IMR-90 (cell line): ENCODE data around the gene TMTC1. TPM values are rescaled to one million over a fixed set of nuclear protein-coding genes. Genes with fewer than 3 reads are reported as not detected.

Experiments
- ATAC-seq: fragments of 200-7000 bp; cut with Tn5 transposase; 2 replicates; pipeline ENCODE4 v1.9.1; 2020; ENCODE audit warnings: low read depth, mild to moderate bottlenecking, moderate library complexity
- BruUV-seq: library from RNA; stranded (reverse); fragments of 400-500 nt; replicated peaks from 2 replicates; lab custom pipeline; 2021; lab: Mats Ljungman, UMichigan
- CTCF ChIA-PET: fragments of 300-600 bp; formaldehyde crosslinking; extraction: SDS; loops from one replicate; lab custom pipeline; 2021; ENCODE audit warnings: antibody characterized with exemption; lab: Yijun Ruan, JAX
- POLR2A ChIA-PET: fragments of 300-600 bp; sonication (Branson Sonifier 250); formaldehyde crosslinking; loops from one replicate; lab custom pipeline; 2022; ENCODE audit warnings: antibody characterized with exemption; ENCODE audit not compliant: unreplicated experiment; lab: Charles Lee
- DNase-seq: peaks from one replicate; pipeline ENCODE4 v3.0.0; 2013
- H2AFZ ChIP-seq: replicated peaks from 2 replicates; pipeline ENCODE3; 2013; ENCODE audit warnings: low read length, mild to moderate bottlenecking; ENCODE audit not compliant: poor library complexity
- H2AK5ac ChIP-seq: 2 replicates; pipeline ENCODE4 v1.6.1; 2013; ENCODE audit warnings: low read depth, low read length, inconsistent platforms
- H2AK9ac ChIP-seq: replicated peaks from 2 replicates; pipeline ENCODE3; 2013; ENCODE audit warnings: mild to moderate bottlenecking, low read depth, low read length, moderate library complexity; ENCODE audit not compliant: poor library complexity
- H2BK120ac ChIP-seq: 2 replicates; pipeline ENCODE4 v1.6.1; 2013; ENCODE audit warnings: low read depth, low read length, inconsistent platforms
- H2BK15ac ChIP-seq: 3 replicates; pipeline ENCODE4 v1.6.1; 2013; ENCODE audit warnings: low read depth, low read length, inconsistent platforms
- H2BK20ac ChIP-seq: 2 replicates; pipeline ENCODE4 v1.6.1; 2013; ENCODE audit warnings: low read depth, mild to moderate bottlenecking, inconsistent platforms, low read length, moderate library complexity
- H2BK5ac ChIP-seq: 2 replicates; pipeline ENCODE4 v1.6.1; 2013; ENCODE audit warnings: mild to moderate bottlenecking, low read depth, low read length, inconsistent platforms; ENCODE audit not compliant: poor library complexity, severe bottlenecking
- H3K14ac ChIP-seq: replicated peaks from 2 replicates; pipeline ENCODE4 v1.6.1; 2013; ENCODE audit warnings: low read depth, low read length, inconsistent platforms
- H3K18ac ChIP-seq: 2 replicates; pipeline ENCODE4 v1.6.1; 2013; ENCODE audit warnings: low read depth, low read length, control low read depth
- H3K23ac ChIP-seq: 2 replicates; pipeline ENCODE4 v1.6.1; 2013; ENCODE audit warnings: low read depth, low read length, inconsistent platforms
- H3K27ac ChIP-seq: 2 replicates; pipeline ENCODE4 v1.5.1; 2013; ENCODE audit warnings: mild to moderate bottlenecking, control low read depth, low read length; ENCODE audit not compliant: insufficient read depth
- H3K27me3 ChIP-seq: 2 replicates; pipeline ENCODE4 v1.6.1; 2013; ENCODE audit warnings: low read length; ENCODE audit not compliant: control insufficient read depth, insufficient read depth
- H3K36me3 ChIP-seq: 2 replicates; pipeline ENCODE4 v1.6.1; 2013; ENCODE audit warnings: low read length, mixed read lengths; ENCODE audit not compliant: control insufficient read depth, insufficient read depth
- H3K4ac ChIP-seq: 2 replicates; pipeline ENCODE4 v1.6.1; 2013; ENCODE audit warnings: low read depth, low read length, inconsistent platforms
- H3K4me1 ChIP-seq: 2 replicates; pipeline ENCODE4 v1.6.1; 2013; ENCODE audit warnings: low read length, mixed read lengths; ENCODE audit not compliant: control insufficient read depth, insufficient read depth
- H3K4me2 ChIP-seq: 2 replicates; pipeline ENCODE4 v1.6.1; 2013; ENCODE audit warnings: low read depth, mild to moderate bottlenecking, control low read depth, low read length, moderate library complexity
- H3K4me3 ChIP-seq: 2 replicates; pipeline ENCODE4 v1.5.1; 2013; ENCODE audit warnings: low read depth, mild to moderate bottlenecking, control low read depth, low read length, moderate library complexity; ENCODE audit not compliant: insufficient read depth
- H3K56ac ChIP-seq: 2 replicates; pipeline ENCODE4 v1.6.1; 2013; ENCODE audit warnings: low read length, inconsistent platforms; ENCODE audit not compliant: insufficient read depth; ENCODE audit errors: extremely low read depth
- H3K79me1 ChIP-seq, 2 experiments: 2 replicates each; pipeline ENCODE4 v1.6.1; 2013; ENCODE audit warnings: low read length in 2 of 2, inconsistent platforms in 1 of 2, low read depth in 1 of 2
- H3K9ac ChIP-seq: 2 replicates; pipeline ENCODE4 v1.6.1; 2013; ENCODE audit warnings: low read depth, low read length, control low read depth
- H3K9me1 ChIP-seq: 2 replicates; pipeline ENCODE4 v1.6.1; 2013; ENCODE audit warnings: low read length, inconsistent platforms; ENCODE audit not compliant: insufficient read depth
- H3K9me3 ChIP-seq: 2 replicates; pipeline ENCODE4 v1.6.1; 2013; ENCODE audit warnings: low read length; ENCODE audit not compliant: control insufficient read depth, insufficient read depth
- H4K20me1 ChIP-seq: 2 replicates; pipeline ENCODE4 v1.6.1; 2013; ENCODE audit warnings: low read length, inconsistent platforms; ENCODE audit not compliant: insufficient read depth
- H4K5ac ChIP-seq: 2 replicates; pipeline ENCODE4 v1.6.1; 2013; ENCODE audit warnings: mild to moderate bottlenecking, low read depth, low read length, control low read depth
- H4K8ac ChIP-seq, 2 experiments: 2 replicates each; pipeline ENCODE4 v1.6.1; 2013; ENCODE audit warnings: low read depth in 2 of 2, low read length in 2 of 2, control low read depth in 1 of 2, inconsistent platforms in 1 of 2
- H4K91ac ChIP-seq: 2 replicates; pipeline ENCODE4 v1.6.1; 2013; ENCODE audit warnings: low read depth, low read length, inconsistent platforms; ENCODE audit not compliant: insufficient read depth
- BHLHE40 ChIP-seq: fragments of 150-350 bp; IDR thresholded peaks from 2 replicates; pipeline ENCODE4 v1.6.1; 2016; ENCODE audit warnings: mild to moderate bottlenecking, low read depth, low read length
- FOS ChIP-seq: fragments of 150-350 bp; IDR thresholded peaks from 2 replicates; pipeline ENCODE4 v1.6.1; 2016; ENCODE audit warnings: low read depth, low read length
- MAFK ChIP-seq: IDR thresholded peaks from 2 replicates; pipeline ENCODE4 v1.6.1; 2012; ENCODE audit warnings: low read depth, low read length, improper control_type of control experiment
- MXI1 ChIP-seq: IDR thresholded peaks from 2 replicates; pipeline ENCODE4 v1.6.1; 2012; ENCODE audit warnings: low read depth, mild to moderate bottlenecking, low read length, moderate library complexity, borderline replicate concordance
- NFE2L2 ChIP-seq: fragments of 150-350 bp; IDR thresholded peaks from 2 replicates; pipeline ENCODE4 v1.6.1; 2016; ENCODE audit warnings: low read depth, mild to moderate bottlenecking, low read length
- POLR2A ChIP-seq: IDR thresholded peaks from 2 replicates; pipeline ENCODE4 v1.6.1; 2012; ENCODE audit warnings: mild to moderate bottlenecking, low read depth, low read length
- RCOR1 ChIP-seq: IDR thresholded peaks from 2 replicates; pipeline ENCODE4 v1.6.1; 2012; ENCODE audit warnings: mild to moderate bottlenecking, low read length, improper control_type of control experiment; ENCODE audit not compliant: insufficient replicate concordance
- RFX5 ChIP-seq: IDR thresholded peaks from 2 replicates; pipeline ENCODE4 v1.8.0; 2012; ENCODE audit warnings: low read depth, mild to moderate bottlenecking, low read length, moderate library complexity
- SMC3 ChIP-seq: fragments of 150-350 bp; IDR thresholded peaks from 2 replicates; pipeline ENCODE4 v1.6.1; 2016; ENCODE audit warnings: low read depth, mild to moderate bottlenecking, antibody characterized with exemption, low read length, moderate library complexity
- WGBS, 2 experiments: methylation state at CpG; one replicate each; pipeline versions ENCODE4 v1.1.5 to v1.1.7; 2013; ENCODE audit warnings: missing lambda C conversion rate in 2 of 2; ENCODE audit not compliant: insufficient read length in 1 of 2; ENCODE audit errors: extremely low coverage in 2 of 2; 5-methylcytosine and 5-hydroxymethylcytosine counted together
- dilution Hi-C: fragments of 300-500 bp; cut with HindIII; formaldehyde crosslinking; loops from one replicate; pipeline ENCODE4 v1.14.3; 2018; ENCODE audit warnings: low sequenced_read_pairs; ENCODE audit not compliant: unreplicated experiment
- in situ Hi-C: fragments of 300-500 bp; cut with MboI; formaldehyde crosslinking; loops from 3 replicates; pipeline ENCODE4 v1.14.3; 2019; ENCODE audit warnings: low sequenced_read_pairs, inconsistent platforms, mixed read lengths
- intact Hi-C: fragments of 100-400 bp; cut with micrococcal nuclease; formaldehyde crosslinking; loops from 2 replicates; pipeline ENCODE4 v1.10.0; 2022
- polyA plus RNA-seq, 3 experiments: library from polyadenylated mRNA; depleted of rRNA; stranded (reverse); fragments of >200 nt; gene quantifications; 2 replicates each; pipeline ENCODE4 v1.2.3, GENCODE V29; 2012; ENCODE audit warnings: low replicate concordance in 1 of 3
- total RNA-seq: library from RNA; depleted of rRNA; stranded (reverse); fragments of >200 nt; gene quantifications from 2 replicates; pipeline ENCODE4 v1.2.3, GENCODE V29; 2012

The TMTC1 gene
- total and polyA plus RNA-seq, 2 of the 4 experiments (the other 2 are of a cell fraction): 12.5 to 36.4 TPM

DNA sequence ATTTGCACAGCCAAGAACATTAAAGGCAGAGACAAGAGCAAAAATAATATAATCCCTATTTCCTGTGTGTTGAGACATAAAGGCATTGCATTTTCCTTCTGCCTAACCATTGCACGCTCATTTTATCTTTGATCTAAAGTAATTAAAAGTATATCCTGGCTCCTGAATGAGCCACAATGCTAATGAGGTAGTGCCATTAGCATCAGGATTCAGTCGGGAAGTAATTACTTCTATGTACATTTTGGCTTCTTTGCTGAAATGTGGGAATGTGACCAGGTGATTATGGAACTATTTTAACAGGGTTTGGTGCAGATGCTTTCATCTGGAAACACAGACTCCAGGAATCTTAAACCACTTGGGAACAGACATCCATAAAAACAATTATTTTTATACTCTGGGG is 77.4 kb downstream of the TMTC1 start:
- no peak overlapping the region for H2AK5ac ChIP-seq
- no peak overlapping the region for H3K14ac ChIP-seq
- H4K20me1 ChIP-seq: no peaks in the 10 kb centered on the region; the same call in 1 of the 2 replicates
- peaks cover 2% of the 10 kb centered on the region; the same call in 1 of the 2 replicates for H3K4me1 ChIP-seq
- H4K91ac ChIP-seq: no peak overlapping the region
- intact Hi-C loops (no loop called here), in situ Hi-C loops (no loop called here), dilution Hi-C loops (no loop called here)
- no peak overlapping the region for H3K4ac ChIP-seq
- H4K8ac ChIP-seq: no peak overlapping the region
- no peak overlapping the region for H3K56ac ChIP-seq
- H3K79me1 ChIP-seq: peaks cover 6 to 13% of the 10 kb centered on the region in 2 experiments; a peak in 3 of 4 replicates
- ATAC-seq (no peak), DNase-seq (no peak)
- no peak overlapping the region for H2BK15ac ChIP-seq
- TF ChIP-seq SMC3: no peak
- TF ChIP-seq MAFK: no peak
- TF ChIP-seq BHLHE40: no peak
- TF ChIP-seq RFX5: no peak
- TF ChIP-seq FOS: no peak
- no peak for TF ChIP-seq RCOR1
- no peak for TF ChIP-seq NFE2L2
- TF ChIP-seq POLR2A: no peak
- TF ChIP-seq MXI1: no peak
- H3K9me3 ChIP-seq: no peaks in the 10 kb centered on the region
- H3K36me3 ChIP-seq: peaks cover 10% of the 10 kb centered on the region
- no peak overlapping the region for H3K4me3 ChIP-seq
- H2BK5ac ChIP-seq: no peak overlapping the region
- H3K9ac ChIP-seq: no peak overlapping the region
- peaks cover 13% of the 10 kb centered on the region for H3K9me1 ChIP-seq
- no peak overlapping the region for H4K5ac ChIP-seq
- H2BK20ac ChIP-seq: no peak overlapping the region
- POLR2A ChIA-PET: no interaction called here
- no peak overlapping the region for H3K18ac ChIP-seq
- H3K4me2 ChIP-seq: no peak overlapping the region
- no TSS peak for BruUV-seq
- CTCF ChIA-PET: interaction anchor here (0.6 kb wide), 3 partner anchors 104 to 1198 kb away, joined by 3 to 8 read pairs (median 6); no protein-coding TSS in a partner anchor
- no CpG with 5 or more reads among the region's 2 CpGs for WGBS, 2 experiments
- H3K27me3 ChIP-seq: no peaks in the 10 kb centered on the region
- no peak overlapping the region for H3K27ac ChIP-seq
- no peak overlapping the region for H2AFZ ChIP-seq
- no peak overlapping the region for H2BK120ac ChIP-seq
- no peak overlapping the region for H2AK9ac ChIP-seq
- no peak overlapping the region for H3K23ac ChIP-seq
